ENCODE measurements around the gene SDC3.
A peak's percentile ranks its signal among the peaks of the same experiment; 100 is the strongest.

The SDC3 gene

DNA sequence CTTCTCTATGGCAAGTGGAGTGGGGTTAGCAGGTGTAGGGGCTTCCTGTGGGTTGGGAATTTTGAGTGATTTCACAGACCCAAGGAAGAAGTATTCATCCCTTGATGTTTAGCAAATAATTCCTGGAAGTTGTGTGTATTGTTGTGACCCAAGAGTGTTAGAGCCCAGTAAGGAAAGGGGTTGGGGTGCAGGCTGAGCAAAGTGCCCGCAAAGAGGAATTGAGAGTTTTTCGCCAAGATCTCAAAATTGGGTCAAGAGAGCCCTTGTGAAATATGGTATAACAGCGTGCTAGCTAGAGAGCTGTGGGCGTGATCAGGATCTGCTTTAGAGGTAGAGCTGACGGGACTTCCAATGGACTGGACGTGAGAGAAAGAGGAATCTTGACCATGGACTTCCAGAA, 78.0 kb downstream of the SDC3 start:
- Histone ChIP-seq H3F3A (ENCODE audit: control insufficient read depth, insufficient read depth) (no peaks in the 10 kb centered on the region; the same call in 1 of the 2 replicates), H3K27me3 (ENCODE audit: control insufficient read depth, low read length) (peaks cover 34% of the 10 kb centered on the region), H3K4me3 (ENCODE audit: low read length) (no peak overlapping the region), H3K36me3 (ENCODE audit: control insufficient read depth, low read length) (no peaks in the 10 kb centered on the region), H3K79me2 (ENCODE audit: control insufficient read depth, low read length) (no peaks in the 10 kb centered on the region), H3K9me2 (replicated peaks; ENCODE audit: control insufficient read depth, low read length) (no peaks in the 10 kb centered on the region), H3K4me2 (ENCODE audit: low read length) (no peak overlapping the region), H3K27ac (ENCODE audit: low read depth, low read length) (no peak overlapping the region), H3K4me1 (ENCODE audit: control insufficient read depth, low read length) (no peaks in the 10 kb centered on the region), H4K20me1 (ENCODE audit: control insufficient read depth, insufficient read depth, low read depth, low read length) (no peaks in the 10 kb centered on the region), H3K9me3 (ENCODE audit: control insufficient read depth, insufficient read depth, low read length) (no peaks in the 10 kb centered on the region)
- no peak for TF ChIP-seq EZH2phosphoT487 (IDR thresholded peaks at IDR 0.05; ENCODE audit: borderline replicate concordance, low read length)
- TF ChIP-seq, protein P1, sequence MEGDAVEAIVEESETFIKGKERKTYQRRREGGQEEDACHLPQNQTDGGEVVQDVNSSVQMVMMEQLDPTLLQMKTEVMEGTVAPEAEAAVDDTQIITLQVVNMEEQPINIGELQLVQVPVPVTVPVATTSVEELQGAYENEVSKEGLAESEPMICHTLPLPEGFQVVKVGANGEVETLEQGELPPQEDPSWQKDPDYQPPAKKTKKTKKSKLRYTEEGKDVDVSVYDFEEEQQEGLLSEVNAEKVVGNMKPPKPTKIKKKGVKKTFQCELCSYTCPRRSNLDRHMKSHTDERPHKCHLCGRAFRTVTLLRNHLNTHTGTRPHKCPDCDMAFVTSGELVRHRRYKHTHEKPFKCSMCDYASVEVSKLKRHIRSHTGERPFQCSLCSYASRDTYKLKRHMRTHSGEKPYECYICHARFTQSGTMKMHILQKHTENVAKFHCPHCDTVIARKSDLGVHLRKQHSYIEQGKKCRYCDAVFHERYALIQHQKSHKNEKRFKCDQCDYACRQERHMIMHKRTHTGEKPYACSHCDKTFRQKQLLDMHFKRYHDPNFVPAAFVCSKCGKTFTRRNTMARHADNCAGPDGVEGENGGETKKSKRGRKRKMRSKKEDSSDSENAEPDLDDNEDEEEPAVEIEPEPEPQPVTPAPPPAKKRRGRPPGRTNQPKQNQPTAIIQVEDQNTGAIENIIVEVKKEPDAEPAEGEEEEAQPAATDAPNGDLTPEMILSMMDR (IDR thresholded peaks at IDR 0.05; ENCODE audit: low read depth, low read length, poor library complexity, severe bottlenecking), result no peak

DNA sequence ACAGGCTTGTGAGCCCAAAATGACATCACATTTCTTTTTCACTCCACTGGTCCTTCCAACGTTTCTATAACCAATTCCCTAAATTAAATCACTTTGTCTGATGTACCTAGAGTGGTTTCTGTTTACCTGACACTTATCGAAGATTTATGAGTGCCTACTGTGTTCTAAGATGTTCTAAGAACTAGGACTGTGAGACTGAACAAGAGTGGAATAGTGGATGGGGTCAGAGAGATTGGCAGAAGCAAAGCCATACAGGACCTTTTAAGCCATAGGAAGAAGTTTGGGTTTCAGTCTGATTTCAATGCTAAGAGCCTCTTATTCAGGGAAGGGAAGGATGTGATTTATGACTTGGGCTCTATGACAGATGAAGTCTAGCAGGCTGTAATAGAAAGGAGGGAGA, 78.7 kb downstream of the SDC3 start:
- no peak for TF ChIP-seq EZH2phosphoT487 (IDR thresholded peaks at IDR 0.05; ENCODE audit: borderline replicate concordance, low read length)
- TF ChIP-seq, protein P1 (IDR thresholded peaks at IDR 0.05; ENCODE audit: low read depth, low read length, poor library complexity, severe bottlenecking), result no peak
- H3K9me3 ChIP-seq (ENCODE audit: control insufficient read depth, insufficient read depth, low read length), result no peaks in the 10 kb centered on the region
- H4K20me1 ChIP-seq (ENCODE audit: control insufficient read depth, insufficient read depth, low read depth, low read length), result no peaks in the 10 kb centered on the region
- no peak overlapping the region for H3K4me3 ChIP-seq (ENCODE audit: low read length)
- H3K27ac ChIP-seq (ENCODE audit: low read depth, low read length), result no peak overlapping the region
- no peaks in the 10 kb centered on the region for H3K36me3 ChIP-seq (ENCODE audit: control insufficient read depth, low read length)
- H3K27me3 ChIP-seq (ENCODE audit: control insufficient read depth, low read length), result peaks cover 41% of the 10 kb centered on the region
- no peaks in the 10 kb centered on the region; the same call in 1 of the 2 replicates for H3F3A ChIP-seq (ENCODE audit: control insufficient read depth, insufficient read depth)
- no peak overlapping the region for H3K4me2 ChIP-seq (ENCODE audit: low read length)
- no peaks in the 10 kb centered on the region for H3K9me2 ChIP-seq (replicated peaks; ENCODE audit: control insufficient read depth, low read length)
- no peaks in the 10 kb centered on the region for H3K79me2 ChIP-seq (ENCODE audit: control insufficient read depth, low read length)
- 0 out of 2 replicates have a peak, but pooled peaks cover under 1% of the 10 kb centered on the region for H3K4me1 ChIP-seq (ENCODE audit: control insufficient read depth, low read length)

DNA sequence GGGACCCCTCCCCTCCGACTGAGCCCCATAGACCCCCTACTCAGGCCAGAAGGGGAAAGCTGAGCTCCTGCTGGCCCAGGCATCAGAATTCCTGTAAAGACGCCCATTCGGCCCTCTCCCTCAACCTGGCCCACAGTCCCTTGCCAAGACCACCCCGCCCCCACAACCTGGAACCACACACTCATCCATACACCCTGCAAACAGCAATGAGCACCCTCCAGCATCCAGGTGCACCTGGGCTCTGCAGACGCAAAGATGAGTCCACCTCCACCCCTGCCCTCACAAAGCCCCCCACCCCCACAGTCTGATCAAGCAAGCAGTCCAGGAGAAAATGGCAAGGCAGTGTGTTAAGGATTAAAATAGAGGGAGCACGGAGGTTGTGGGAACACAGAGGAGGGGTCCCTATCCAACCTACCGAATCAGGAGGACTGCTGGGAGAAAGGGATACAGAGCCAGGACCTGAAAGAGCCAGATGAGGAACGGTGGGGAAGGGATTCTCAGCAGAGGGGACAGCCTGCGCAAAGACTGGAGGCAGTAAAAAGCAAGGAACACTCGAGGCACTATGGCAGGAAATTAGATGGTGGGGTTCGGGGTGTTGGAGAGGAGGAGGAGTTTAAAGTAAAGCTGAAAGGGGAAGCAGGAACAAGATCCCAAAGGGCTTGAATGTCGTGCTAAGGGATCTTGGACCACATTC, 83.7 kb downstream of the SDC3 start:
- peaks cover 5% of the 10 kb centered on the region; the same call in 1 of the 2 replicates for H4K20me1 ChIP-seq (ENCODE audit: control insufficient read depth, insufficient read depth, low read depth, low read length)
- no peaks in the 10 kb centered on the region for H3K36me3 ChIP-seq (ENCODE audit: control insufficient read depth, low read length)
- H3K27me3 ChIP-seq (ENCODE audit: control insufficient read depth, low read length), result peaks cover 61% of the 10 kb centered on the region
- no peaks in the 10 kb centered on the region for H3K79me2 ChIP-seq (ENCODE audit: control insufficient read depth, low read length)
- H3K4me1 ChIP-seq (ENCODE audit: control insufficient read depth, low read length), result peaks cover 10% of the 10 kb centered on the region
- TF ChIP-seq, protein P1 (IDR thresholded peaks at IDR 0.05; ENCODE audit: low read depth, low read length, poor library complexity, severe bottlenecking), result no peak
- no peak for TF ChIP-seq EZH2phosphoT487 (IDR thresholded peaks at IDR 0.05; ENCODE audit: borderline replicate concordance, low read length)
- H3K4me3 ChIP-seq (ENCODE audit: low read length), result no peak overlapping the region
- H3K9me2 ChIP-seq (replicated peaks; ENCODE audit: control insufficient read depth, low read length), result no peaks in the 10 kb centered on the region
- peak overlapping the region; percentile 58 for H3K4me2 ChIP-seq (ENCODE audit: low read length)
- no peaks in the 10 kb centered on the region for H3K9me3 ChIP-seq (ENCODE audit: control insufficient read depth, insufficient read depth, low read length)
- no peaks in the 10 kb centered on the region for H3F3A ChIP-seq (ENCODE audit: control insufficient read depth, insufficient read depth)
- no peak overlapping the region for H3K27ac ChIP-seq (ENCODE audit: low read depth, low read length)
